DMS79 (cell line): ENCODE data around the gene EEF1AKMT3.

ENCODE experiments used
- DNase-seq: peaks from one replicate; lab custom pipeline; 2025; lab: John Stamatoyannopoulos, UW

Gene EEF1AKMT3

GRCh38 chr12:57735198-57735855 lies 37.1 kb upstream of the EEF1AKMT3 start:
- DNase-seq = no peak

GRCh38 chr12:57735952-57736740 lies 36.3 kb upstream of the EEF1AKMT3 start:
- DNase-seq = no peak

- DNase-seq = no peak
Measured at GRCh38 chr12:57736741-57737466, 35.5 kb upstream of the EEF1AKMT3 start.

GRCh38 chr12:57737467-57738460 lies 34.6 kb upstream of the EEF1AKMT3 start:
- DNase-seq = no peak

DNA sequence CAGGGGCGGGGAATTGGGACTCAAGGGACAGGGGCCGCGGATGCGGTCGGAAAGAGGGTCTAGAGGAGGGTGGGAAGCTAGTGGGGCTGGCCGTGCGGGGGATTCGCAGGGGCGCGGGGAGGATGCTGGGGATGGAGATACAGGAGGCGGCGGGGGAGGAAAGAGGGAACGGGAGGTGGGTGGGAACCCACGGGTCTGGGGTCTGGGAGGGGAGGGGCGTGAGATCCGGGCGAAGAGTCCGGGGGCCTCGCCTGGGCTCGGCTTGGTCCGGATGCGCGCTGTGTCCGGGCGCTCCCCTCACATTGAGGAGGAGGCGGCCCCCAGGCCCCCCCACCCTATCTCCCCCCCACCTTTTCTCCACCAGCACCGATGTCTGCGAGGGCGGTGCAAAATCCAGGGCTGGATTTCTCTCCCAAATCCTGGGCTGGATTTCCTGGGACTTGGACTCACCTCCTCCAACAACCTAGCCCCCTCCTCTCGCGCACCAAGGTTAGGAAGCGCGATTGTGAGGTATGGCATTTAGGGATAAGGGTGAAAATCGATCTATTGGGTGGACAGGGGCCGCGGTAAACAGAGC lies 33.7 kb upstream of the EEF1AKMT3 start, which contains the start of gene AGAP2:
Gene AGAP2, minus strand, starts transcription at position 82 of the 577 bp plus-strand sequence. CDS start 496 bp downstream, outside the sequence.
- no peak for DNase-seq

GRCh38 chr12:57739387-57739786 lies 33.0 kb upstream of the EEF1AKMT3 start:
- no peak for DNase-seq

DNA sequence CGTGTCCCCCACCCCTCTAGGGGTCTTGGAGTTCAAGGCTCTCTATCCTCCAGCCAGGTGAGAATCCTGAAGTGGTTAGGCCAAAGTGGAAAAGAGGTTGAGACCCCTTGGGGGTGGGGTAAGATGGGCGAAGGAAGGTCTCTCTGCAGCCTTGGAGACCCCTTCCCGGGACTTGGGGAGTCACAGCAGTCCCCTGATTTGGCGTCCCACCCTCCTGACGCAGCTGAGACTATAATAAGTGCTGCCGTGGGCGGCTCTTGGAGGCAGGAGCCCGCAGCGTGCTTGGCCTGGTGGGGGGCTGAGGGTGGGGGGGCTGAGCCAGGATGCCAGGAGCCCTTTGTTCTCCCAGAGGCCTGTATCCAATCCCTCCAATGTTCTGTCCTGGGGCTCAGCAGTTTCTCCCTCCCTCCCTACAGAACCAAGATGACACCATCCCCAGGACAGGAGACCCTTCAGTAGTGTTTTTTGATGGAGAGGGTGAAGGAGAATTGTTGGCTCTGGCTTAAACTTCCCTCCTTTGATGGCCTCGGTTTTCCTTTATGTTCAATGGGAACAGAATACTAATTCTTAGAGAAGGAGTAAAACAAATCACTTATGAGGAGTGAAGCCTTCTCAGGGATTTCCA lies 32.4 kb upstream of the EEF1AKMT3 start:
- DNase-seq = no peak

- no peak for DNase-seq
Measured at GRCh38 chr12:57740656-57741412, 31.6 kb upstream of the EEF1AKMT3 start.

DNA sequence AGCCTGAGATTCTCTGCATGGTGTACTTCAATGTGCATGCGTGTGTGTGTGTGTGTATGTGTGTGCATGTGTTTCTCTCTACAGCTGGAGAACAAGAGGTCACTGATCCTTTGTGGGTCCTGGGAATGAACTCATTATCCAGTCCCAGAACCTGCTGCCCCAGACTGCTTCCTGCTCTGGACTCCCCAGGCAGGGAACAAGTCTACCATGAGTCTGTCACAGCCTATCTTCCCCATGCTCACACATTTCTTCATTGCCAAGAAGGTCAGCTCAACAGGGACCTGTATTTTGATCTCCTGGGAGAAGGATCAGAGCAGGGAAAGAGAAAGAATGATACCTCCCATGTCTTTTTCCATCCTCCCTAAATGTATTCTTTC lies 31.0 kb upstream of the EEF1AKMT3 start:
- DNase-seq = no peak

- DNase-seq = no peak
Measured at GRCh38 chr12:57741844-57742738, 30.3 kb upstream of the EEF1AKMT3 start.

DNA sequence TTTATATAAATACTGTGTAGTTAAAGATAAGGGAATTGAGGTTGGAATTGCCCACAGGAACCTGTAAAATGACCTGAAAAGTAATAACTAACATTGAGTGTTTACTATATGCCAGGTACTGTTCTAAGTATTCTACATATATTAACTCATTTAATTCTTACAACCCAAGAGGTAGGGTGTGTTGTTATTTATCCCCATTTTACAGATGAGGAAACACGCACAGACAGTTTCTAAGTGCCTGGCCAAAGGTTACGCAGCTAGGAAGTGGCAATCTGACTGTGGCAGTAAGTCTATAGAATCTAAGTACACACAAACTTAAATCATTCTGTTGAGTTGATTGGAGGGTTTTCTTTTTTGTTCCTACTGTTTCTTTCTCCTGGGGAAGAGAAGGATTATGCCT lies 28.6 kb upstream of the EEF1AKMT3 start:
- no peak for DNase-seq

GRCh38 chr12:57744194-57744776 lies 28.1 kb upstream of the EEF1AKMT3 start:
- peak; percentile 60 for DNase-seq

DNA sequence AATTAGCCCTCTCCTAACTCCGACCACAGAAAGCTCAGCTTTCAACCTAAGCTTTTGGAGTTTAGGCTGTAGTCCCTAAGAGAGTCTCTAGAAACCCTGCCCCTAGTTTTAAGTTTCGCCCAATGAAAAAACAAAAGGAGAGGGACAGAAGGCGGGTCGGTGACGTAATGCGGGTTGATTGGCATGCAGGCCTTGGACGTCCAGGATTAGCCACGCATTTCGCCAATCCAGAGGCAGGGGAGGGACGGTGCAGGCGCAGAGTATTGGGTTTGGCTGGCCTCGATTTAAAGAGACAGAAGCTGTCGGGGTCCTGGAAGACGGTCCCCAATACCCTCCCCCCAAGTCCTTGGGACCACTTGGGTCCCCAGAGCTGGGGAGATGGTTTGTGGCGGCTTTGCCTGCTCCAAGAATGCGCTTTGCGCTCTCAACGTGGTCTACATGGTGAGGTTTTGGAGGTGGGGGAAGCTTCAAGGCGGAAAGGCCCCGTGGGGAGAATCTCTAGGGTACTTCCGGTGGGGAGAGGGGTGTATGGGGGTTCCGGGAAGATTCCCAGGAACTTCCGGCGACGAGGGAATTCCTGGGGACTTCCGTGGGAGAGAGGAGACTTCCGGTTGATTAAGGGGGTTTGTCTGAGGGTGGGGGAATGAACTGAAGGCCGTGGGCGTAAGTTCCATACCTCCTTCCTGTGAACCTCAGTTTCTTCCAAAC lies 27.5 kb upstream of the EEF1AKMT3 start, which contains the start of gene TSPAN31:
Gene TSPAN31, plus strand, starts transcription at position 263 of the 708 bp plus-strand sequence. Its CDS starts 116 bp downstream, at position 379.
- DNase-seq = peak; percentile 91

GRCh38 chr12:57745485-57745881 lies 26.9 kb upstream of the EEF1AKMT3 start:
- DNase-seq = no peak

GRCh38 chr12:57746025-57746424 lies 26.4 kb upstream of the EEF1AKMT3 start:
- no peak for DNase-seq

DNA sequence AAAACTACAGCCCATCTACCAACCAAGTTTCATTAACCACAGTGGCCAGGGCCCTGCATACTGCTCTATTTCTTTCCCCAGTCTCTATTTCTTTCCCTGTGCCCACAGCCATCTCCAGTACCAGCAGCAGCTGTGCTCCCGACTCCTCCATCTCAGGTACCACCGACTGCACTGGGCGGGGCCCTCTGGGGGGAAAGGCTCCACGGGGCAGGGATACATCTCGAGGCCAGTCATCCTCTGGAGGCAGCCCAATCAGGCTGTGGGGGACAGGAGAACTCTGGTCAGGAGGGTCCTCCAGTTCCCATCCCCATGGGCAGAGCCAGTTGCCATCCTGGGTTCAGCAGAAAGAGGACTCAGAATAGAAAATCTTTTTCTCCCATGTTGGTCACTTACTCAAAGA lies 23.4 kb upstream of the EEF1AKMT3 start:
- no peak for DNase-seq

DNA sequence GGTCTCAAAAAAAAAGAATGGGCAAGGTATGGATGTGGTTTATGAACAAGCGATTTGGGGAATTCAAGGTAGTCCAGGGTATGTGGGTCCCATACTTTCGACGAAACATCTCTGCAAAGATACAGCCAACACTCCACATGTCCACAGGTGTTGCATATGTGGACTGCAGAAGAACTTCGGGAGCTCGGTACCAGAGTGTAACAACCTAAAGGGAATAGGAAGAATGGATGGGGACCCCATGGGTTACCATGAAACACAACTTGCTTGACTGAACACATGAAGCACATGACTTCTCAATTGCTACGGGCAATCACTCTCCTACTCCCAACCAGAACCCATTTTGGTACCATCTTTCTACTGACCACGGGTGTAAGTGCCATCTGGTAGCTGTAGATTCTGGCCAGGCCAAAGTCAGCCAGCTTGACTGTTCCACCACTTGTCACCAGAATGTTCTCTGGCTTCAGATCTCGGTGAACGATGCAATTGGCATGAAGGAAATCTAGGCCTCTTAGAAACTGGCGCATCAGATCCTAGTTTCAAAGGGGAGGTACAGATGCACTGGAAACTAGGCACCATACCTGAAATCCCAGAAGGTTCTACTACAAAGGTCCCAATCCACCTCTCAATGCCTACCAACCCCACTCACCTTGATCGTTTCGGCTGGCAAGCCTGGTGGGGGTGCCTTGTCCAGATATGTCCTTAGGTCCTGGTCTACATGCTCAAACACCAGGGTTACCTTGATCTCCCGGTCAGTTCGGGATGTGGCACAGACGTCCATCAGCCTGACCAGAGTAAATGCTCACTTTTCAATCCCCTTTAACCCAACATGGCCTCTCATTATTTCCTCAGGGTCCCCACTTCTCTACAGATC lies 21.6 kb upstream of the EEF1AKMT3 start:
- no peak for DNase-seq
